GM21619 (cell line): ENCODE data around the gene TMEM63A.
"Not testable (repeated sequence)": the region's sequence is repeated elsewhere in the genome, so short reads cannot be mapped to it uniquely, and the experiment has no call there.

ENCODE experiments used
- ATAC-seq: cut with Tn5 transposase; IDR thresholded peaks from one replicate; pipeline ENCODE4 v1.9.1; 2021; ENCODE audit not compliant: unreplicated experiment

TMEM63A gene

DNA sequence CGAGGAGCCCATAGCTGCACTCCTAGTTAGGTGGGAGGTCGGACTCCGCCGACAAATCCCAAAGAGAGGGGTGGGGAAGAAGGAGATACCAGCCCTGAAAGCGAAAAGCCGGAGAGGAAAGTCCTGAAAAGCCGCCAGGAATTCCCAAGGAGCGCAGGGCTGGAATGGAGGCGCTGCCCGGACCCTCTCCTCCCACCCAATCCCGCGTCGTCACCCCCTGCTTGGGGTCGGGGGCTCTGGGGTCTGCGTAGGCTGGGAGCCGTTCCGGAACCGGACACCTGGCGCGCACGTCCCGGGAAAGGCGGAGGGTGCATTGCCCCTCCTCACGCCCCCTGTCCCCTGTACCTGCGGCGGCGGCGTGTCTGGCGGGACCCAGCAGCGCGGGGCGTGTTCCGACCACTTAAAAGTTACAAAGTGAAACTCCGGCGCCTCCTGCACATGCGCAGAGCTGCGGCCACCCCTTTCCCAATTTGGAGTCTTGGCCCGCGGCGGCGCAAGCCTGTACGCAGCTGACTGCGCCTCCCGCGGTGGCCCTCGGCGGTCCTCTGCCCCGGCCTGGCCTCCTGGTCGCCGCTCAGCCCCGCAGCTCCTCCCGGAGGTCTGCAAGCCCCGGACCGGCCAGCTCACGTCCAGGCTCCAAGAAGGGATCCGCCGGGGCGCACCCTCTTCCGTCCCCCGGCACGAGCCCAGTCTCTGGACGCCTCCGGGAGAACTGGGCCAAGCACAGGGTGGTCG is at the start of gene TMEM63A:
TSS of gene TMEM63A (minus strand) at position 422 of the 735 bp plus-strand sequence. CDS start 4,800 bp downstream, outside the sequence.
- ATAC-seq, result peak; percentile 68

GRCh38 chr1:225931270-225932136 is 49.3 kb upstream of the TMEM63A start:
- ATAC-seq, result no peak

- no peak for ATAC-seq
These were observed 48.4 kb upstream of the TMEM63A start for GRCh38 chr1:225930566-225930965.

GRCh38 chr1:225929462-225929861 is 47.3 kb upstream of the TMEM63A start:
- not testable (repeated sequence) for ATAC-seq

GRCh38 chr1:225928186-225929175 is 46.3 kb upstream of the TMEM63A start:
- ATAC-seq, result no peak

- no peak for ATAC-seq
These were observed 44.5 kb upstream of the TMEM63A start for GRCh38 chr1:225926551-225927113.

- peak; percentile 99 for ATAC-seq
These were observed 41.7 kb upstream of the TMEM63A start, which contains the start of gene PYCR2 for GRCh38 chr1:225923692-225924555. Gene PYCR2, minus strand, starts transcription at chr1:225924250. Its CDS starts 140 bp downstream, at chr1:225924110.

DNA sequence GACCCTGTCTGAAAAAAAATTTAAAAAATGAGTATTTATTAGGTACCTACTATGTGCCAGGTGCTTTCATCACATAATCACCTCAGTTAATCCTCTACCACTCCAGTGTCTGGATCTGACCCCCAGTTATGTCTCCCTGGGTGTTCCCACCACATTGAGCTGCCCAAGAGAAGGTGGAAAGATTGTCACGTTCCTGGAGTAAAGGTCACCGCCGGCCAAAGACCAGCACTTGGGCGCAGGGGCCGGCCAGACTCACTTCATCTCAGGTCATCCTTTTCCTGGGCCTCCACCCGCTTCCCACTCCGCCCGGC is 41.2 kb upstream of the TMEM63A start:
- no peak for ATAC-seq

- no peak for ATAC-seq
These were observed 39.8 kb upstream of the TMEM63A start for GRCh38 chr1:225921734-225922709.

DNA sequence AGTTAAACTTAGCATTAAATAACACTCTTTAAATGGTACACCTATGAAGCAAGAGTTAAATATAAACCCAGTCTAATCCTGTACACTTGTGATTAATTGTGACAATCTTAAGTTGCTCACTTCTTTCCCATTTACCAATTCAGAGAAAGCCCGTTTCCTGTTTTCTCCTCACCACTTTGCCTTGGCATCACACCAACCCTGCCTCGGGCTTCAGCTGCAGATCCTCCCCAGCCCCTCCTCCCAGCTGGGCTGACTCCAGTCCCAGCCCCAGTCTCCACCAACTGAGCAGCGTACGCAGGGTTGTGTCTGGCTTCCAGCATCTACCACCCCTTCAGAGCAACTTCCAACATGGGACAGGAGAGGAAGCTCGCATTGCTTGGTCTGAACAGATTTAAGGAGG is 37.7 kb upstream of the TMEM63A start:
- no peak for ATAC-seq

- ATAC-seq, result no peak
These were observed 36.1 kb upstream of the TMEM63A start for GRCh38 chr1:225918280-225918679.

- ATAC-seq, result no peak
These were observed 35.4 kb upstream of the TMEM63A start for GRCh38 chr1:225917536-225917935.

GRCh38 chr1:225917101-225917500 is 34.9 kb upstream of the TMEM63A start:
- ATAC-seq, result no peak

DNA sequence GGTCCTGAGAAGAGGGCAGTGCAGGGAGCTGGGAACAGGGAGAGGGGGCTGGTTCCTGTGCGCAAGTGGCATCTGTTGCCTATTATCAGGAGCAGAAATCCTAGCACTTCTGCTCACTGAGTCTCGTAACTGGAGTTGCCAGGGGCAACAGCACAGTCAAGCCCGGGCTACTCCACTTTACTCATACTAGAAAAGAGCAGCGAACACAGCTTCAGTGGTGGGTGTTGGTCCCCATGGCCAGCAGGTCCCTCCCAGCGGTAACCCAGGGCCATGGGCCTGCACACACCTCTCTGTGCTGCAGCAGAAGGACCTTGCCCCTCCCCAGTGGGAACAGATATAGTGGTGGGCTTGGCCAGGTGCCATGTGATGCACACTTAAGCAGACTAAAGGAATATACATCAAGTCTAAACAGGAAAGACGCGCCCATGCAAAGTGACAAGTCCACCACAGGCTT is 33.4 kb upstream of the TMEM63A start:
- no peak for ATAC-seq

GRCh38 chr1:225914947-225915346 is 32.8 kb upstream of the TMEM63A start:
- no peak for ATAC-seq

GRCh38 chr1:225914391-225914790 is 32.2 kb upstream of the TMEM63A start:
- no peak for ATAC-seq

DNA sequence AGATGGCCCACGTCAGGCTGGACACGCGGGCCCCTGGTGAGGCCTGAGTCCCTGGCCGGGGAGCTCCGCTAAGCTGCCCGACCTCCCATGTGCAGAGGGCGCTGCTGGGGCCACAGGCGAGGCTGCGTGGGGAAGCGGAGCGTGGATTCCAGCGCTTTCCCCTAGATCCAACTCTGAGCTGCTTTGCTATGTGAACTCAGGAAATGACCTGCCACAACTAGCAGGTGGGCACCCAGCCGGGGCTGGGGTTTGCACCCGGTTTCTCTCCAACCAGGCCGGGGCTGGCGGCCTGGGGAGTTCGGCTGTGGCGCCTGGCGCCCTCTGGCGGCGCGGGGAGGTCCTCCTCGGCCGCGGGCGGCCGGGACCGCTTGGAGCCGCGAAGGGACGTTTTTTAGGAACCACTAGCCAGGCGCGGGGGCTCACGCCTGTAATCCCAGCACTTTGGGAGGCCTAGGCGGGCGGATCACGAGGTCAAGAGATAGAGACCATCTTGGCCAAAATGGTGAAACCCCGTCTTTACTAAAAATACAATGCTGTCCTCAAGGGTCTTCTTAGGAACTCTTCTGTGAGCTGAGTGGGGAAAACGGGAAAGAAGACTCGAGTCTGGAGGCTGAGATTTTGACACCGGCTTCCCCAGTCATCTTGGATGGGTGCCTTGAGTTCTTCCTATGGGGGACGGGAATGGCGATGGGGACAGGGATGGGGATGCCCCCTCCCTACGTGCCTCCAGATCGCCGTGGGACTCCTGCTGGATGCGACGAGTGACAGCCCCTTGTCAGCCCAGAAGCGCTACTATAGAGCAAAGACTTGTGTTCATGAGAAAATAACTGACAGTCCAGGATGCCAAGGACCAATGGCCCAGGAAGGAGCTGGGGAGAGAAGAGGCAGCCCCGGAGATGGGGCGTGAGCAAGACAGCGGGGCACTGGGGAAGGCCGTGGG is 29.3 kb upstream of the TMEM63A start:
- ATAC-seq, result peak; percentile 71
